ENCODE results near the gene NLGN1. TPM values are rescaled to one million over a fixed set of nuclear protein-coding genes. Genes with fewer than 3 reads are reported as not detected.

The NLGN1 gene
- total RNA-seq, 1 donor from 2014 or later, result 3.9 TPM

- ATAC-seq (no peak), DNase-seq (no peak)
- no peaks in the 10 kb centered on the region for H3K27me3 ChIP-seq (ENCODE audit: low read depth)
- H3K4me3 ChIP-seq, result no peak overlapping the region
- no peaks in the 10 kb centered on the region for H3K36me3 ChIP-seq
- no peak overlapping the region for H3K27ac ChIP-seq
- TF ChIP-seq CTCF (IDR thresholded peaks at IDR 0.05), result no peak
- intact Hi-C loops (cut with DNase I), result no loop called here
- no peaks in the 10 kb centered on the region for H3K4me1 ChIP-seq
- no peaks in the 10 kb centered on the region for H3K9me3 ChIP-seq
Measured at GRCh38 chr3:174232658-174233429, 835.3 kb downstream of the NLGN1 start.

DNA sequence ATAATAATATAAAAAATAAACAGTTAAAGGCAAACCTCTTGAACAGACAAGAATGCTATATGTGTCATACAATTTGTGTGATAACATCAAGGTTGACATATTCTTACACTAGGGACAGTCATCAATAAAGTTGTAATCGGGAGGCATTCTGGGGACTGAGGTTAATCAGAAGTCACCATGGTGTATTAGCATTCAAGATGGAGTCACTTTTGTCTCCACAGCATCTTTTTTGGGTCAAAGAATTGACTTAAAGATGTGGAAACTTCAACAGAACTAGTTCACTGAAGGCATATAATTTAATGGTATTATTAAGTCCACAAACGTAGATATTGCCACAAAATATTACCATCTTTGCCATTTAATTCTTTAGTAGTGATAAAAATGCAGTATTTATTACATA is 836.0 kb downstream of the NLGN1 start:
- Histone ChIP-seq H3K4me1 (no peaks in the 10 kb centered on the region), H3K9me3 (no peaks in the 10 kb centered on the region), H3K27ac (no peak overlapping the region), H3K36me3 (no peaks in the 10 kb centered on the region), H3K27me3 (ENCODE audit: low read depth) (no peaks in the 10 kb centered on the region), H3K4me3 (no peak overlapping the region)
- no peak for TF ChIP-seq CTCF (IDR thresholded peaks at IDR 0.05)
- ATAC-seq (no peak), DNase-seq (no peak)
- intact Hi-C loops (cut with DNase I), result no loop called here

- Histone ChIP-seq H3K36me3 (no peaks in the 10 kb centered on the region), H3K9me3 (no peaks in the 10 kb centered on the region), H3K27ac (no peak overlapping the region), H3K4me1 (no peaks in the 10 kb centered on the region), H3K27me3 (ENCODE audit: low read depth) (no peaks in the 10 kb centered on the region), H3K4me3 (no peak overlapping the region)
- TF ChIP-seq CTCF (IDR thresholded peaks at IDR 0.05), result no peak
- ATAC-seq (no peak), DNase-seq (no peak)
- intact Hi-C loops (cut with DNase I), result no loop called here
Measured at GRCh38 chr3:174242311-174243041, 844.9 kb downstream of the NLGN1 start.

- no peak for ATAC-seq
- H3K4me3 ChIP-seq, result no peak overlapping the region
- TF ChIP-seq CTCF (IDR thresholded peaks at IDR 0.05), result no peak
- H3K27me3 ChIP-seq (ENCODE audit: low read depth), result no peaks in the 10 kb centered on the region
- no peaks in the 10 kb centered on the region for H3K9me3 ChIP-seq
- no peaks in the 10 kb centered on the region for H3K36me3 ChIP-seq
- no peaks in the 10 kb centered on the region for H3K4me1 ChIP-seq
- intact Hi-C loops (cut with DNase I), result no loop called here
- no peak for DNase-seq
- no peak overlapping the region for H3K27ac ChIP-seq
Measured at GRCh38 chr3:174243171-174243570, 845.6 kb downstream of the NLGN1 start.

- Histone ChIP-seq H3K27ac (no peak overlapping the region), H3K36me3 (no peaks in the 10 kb centered on the region), H3K4me3 (no peak overlapping the region), H3K9me3 (no peaks in the 10 kb centered on the region), H3K27me3 (ENCODE audit: low read depth) (no peaks in the 10 kb centered on the region), H3K4me1 (no peaks in the 10 kb centered on the region)
- intact Hi-C loops (cut with DNase I), result no loop called here
- no peak for TF ChIP-seq CTCF (IDR thresholded peaks at IDR 0.05)
- DNase-seq (no peak), ATAC-seq (no peak)
Measured at GRCh38 chr3:174247687-174248152, 850.2 kb downstream of the NLGN1 start.

All from lower lobe of right lung (tissue), 2 donors.